ENCODE results near the gene SPEF2.
A peak's percentile ranks its signal among the peaks of the same experiment; 100 is the strongest.

SPEF2 gene

GRCh38 chr5:35736280-35736679, 118.6 kb downstream of the SPEF2 start:
- no peak for DNase-seq (ENCODE audit: low read depth)

DNA sequence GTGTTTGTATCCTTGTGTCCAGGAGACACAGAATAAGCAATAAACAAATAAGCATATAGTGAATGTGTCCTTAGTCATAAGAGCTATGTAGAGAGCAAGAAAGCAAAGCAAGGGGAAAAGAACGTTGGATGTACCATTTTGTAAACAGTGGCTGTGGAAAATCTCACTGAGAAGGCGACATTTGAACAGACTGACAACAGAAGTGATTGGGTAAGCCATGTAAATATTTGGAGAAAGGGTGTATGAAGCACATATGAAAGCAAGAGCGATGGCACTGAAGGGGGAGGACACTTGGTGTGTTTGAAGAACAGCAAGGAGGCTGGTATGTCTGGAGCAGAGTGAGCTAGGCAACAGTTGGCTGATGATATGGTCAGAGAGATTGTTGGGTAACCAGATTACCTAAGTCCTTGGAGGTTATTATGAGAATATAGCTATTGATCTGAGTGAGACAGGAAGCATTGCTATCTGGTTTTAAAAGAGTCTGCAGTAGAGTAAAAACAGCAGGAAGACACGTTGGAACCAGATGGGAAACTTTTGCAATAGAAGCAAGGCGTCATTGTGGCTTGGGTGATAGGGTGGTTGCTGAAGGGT, 123.6 kb downstream of the SPEF2 start:
- DNase-seq (ENCODE audit: low read depth): no peak

DNA sequence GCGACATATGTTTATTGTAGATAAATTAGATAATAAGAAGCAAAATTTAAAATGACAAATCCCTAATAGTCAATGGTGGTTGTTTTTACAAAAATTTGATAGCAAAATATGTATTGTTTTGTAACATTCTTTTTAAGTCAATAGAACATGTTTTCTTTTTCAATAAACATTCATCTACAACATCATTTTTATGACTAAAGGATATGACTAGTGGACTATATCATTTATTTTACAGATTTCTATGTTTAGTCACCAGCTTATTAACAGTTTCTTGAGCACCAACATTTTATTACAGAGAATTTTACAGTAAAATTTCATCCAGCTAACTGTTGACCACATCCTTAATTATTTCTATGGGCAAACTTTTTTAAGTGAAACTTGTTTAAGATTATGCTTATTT, 124.3 kb downstream of the SPEF2 start:
- no peak for DNase-seq (ENCODE audit: low read depth)

GRCh38 chr5:35743644-35744043, 126.0 kb downstream of the SPEF2 start:
- no peak for DNase-seq (ENCODE audit: low read depth)

GRCh38 chr5:35745193-35745592, 127.5 kb downstream of the SPEF2 start:
- no peak for DNase-seq (ENCODE audit: low read depth)

- no peak for DNase-seq (ENCODE audit: low read depth)
These were observed 128.0 kb downstream of the SPEF2 start for GRCh38 chr5:35745660-35746059.

GRCh38 chr5:35752012-35752411, 134.3 kb downstream of the SPEF2 start:
- DNase-seq (ENCODE audit: low read depth): no peak

GRCh38 chr5:35753500-35753899, 135.8 kb downstream of the SPEF2 start:
- DNase-seq (ENCODE audit: low read depth): no peak

DNA sequence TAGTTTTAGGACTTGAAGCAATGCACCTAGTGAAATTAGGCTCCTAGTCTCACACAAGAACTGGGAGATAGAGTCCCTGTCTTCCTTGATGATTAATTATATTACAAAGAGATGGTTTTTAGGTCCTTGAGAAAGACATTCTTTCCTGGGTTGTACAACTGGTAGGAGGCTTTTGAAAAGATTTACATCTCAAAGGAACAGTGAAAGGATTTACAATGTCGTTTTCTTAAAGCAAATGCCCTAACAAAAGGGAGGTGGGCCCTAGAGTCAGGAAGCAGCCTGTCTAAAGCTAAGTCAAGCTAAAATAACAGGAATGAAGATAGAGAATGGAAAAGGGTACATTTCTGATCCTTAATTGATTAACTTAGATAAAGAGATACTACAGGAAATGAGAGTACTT, 136.8 kb downstream of the SPEF2 start:
- DNase-seq (ENCODE audit: low read depth): no peak

- DNase-seq (ENCODE audit: low read depth): no peak
These were observed 138.3 kb downstream of the SPEF2 start for GRCh38 chr5:35755966-35756365.

GRCh38 chr5:35758151-35758724, 140.6 kb downstream of the SPEF2 start:
- no peak for DNase-seq (ENCODE audit: low read depth)

- no peak for DNase-seq (ENCODE audit: low read depth)
These were observed 143.9 kb downstream of the SPEF2 start for GRCh38 chr5:35761541-35761940.

DNA sequence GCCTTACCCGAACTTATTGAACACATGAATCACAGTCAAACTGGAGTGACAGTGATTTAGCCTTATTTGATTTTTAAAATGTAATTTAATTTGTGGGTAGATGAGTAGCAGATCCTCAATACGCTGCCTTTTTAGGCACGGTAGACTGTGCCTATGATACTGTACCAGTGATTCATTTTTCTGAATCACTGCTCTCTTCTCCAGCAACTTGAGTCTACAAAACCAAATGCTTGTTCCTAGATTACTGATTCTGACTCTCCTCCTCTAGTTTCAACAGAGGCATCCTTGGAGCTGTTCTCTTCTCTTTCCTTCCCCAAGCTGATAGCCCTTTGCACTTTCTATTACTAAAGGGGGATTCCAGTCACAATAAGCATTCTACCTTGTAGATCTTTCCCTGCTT, 144.7 kb downstream of the SPEF2 start:
- DNase-seq (ENCODE audit: low read depth): no peak

- no peak for DNase-seq (ENCODE audit: low read depth)
These were observed 148.3 kb downstream of the SPEF2 start for GRCh38 chr5:35765921-35766320.

- no peak for DNase-seq (ENCODE audit: low read depth)
These were observed 153.6 kb downstream of the SPEF2 start for GRCh38 chr5:35771300-35771699.

GRCh38 chr5:35771839-35772238, 154.2 kb downstream of the SPEF2 start:
- DNase-seq (ENCODE audit: low read depth): no peak

- DNase-seq (ENCODE audit: low read depth): no peak
These were observed 156.3 kb downstream of the SPEF2 start for GRCh38 chr5:35773967-35774366.

- no peak for DNase-seq (ENCODE audit: low read depth)
These were observed 159.1 kb downstream of the SPEF2 start for GRCh38 chr5:35776757-35777156.

DNA sequence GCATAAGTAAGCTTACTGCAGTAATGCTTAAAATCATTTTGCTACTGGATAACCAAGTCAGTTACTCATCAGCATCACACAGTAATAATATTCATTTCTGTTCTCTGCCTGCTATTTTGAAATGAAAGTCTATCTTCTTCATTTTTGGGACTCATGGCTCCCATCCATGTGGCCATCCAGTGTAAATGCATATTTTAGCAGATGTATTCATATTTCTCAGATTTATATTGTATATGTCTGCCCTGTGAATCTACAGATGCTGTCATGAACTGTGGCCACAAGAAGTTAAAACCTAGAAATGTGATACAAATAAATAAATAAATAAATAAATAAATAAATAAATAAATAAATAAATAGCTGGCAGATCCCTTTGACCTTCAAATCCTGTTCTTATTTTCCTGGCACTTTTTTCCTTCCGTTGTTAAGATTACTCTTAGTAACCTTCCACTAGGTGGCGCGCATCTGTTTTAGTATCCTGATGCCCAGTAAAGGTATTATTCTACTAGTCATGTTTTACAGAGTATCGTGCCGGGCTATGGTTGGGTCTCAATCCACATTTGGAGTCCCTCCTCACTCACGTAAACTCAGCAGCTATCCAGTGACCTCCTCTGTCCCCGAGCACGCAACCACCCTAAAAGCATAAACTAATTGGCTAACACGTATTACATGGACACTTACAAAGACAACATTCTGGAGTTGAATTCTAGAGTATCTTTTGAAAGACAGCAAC, 159.9 kb downstream of the SPEF2 start:
- DNase-seq (ENCODE audit: low read depth): peak; percentile 48

GRCh38 chr5:35778259-35778769, 160.7 kb downstream of the SPEF2 start:
- no peak for DNase-seq (ENCODE audit: low read depth)

- no peak for DNase-seq (ENCODE audit: low read depth)
These were observed 162.6 kb downstream of the SPEF2 start for GRCh38 chr5:35780236-35780635.

GRCh38 chr5:35781181-35781790, 163.6 kb downstream of the SPEF2 start:
- DNase-seq (ENCODE audit: low read depth): no peak

DNA sequence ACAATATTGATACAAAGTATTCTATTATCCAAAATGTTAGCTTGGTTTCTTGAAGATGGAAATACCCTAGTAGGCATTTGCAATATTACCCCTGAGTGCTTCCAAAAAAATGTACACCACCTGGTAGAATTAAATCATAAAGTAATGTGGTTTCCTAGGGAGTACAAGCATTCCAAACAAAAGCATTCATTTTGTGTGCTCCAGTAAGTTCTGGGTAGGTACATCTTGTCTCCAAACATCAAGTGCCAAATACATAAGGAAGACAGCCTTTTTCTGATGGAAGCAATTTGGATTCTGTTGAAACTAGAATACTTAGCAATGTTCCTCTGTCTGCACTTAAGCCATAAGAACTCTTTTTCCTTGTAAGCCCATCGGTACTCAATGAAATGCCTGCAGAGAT, 165.9 kb downstream of the SPEF2 start:
- no peak for DNase-seq (ENCODE audit: low read depth)

Measured in stimulated activated CD8-positive, alpha-beta memory T cell treated with anti-CD3 and anti-CD28 coated beads, Interleukin-7, amount 100 ng/mL, for 24 hours (primary cell).